Vagina (tissue), 2 donors: ENCODE measurements around the gene JHY.

Experiments
- POLR2A ChIP-seq, 2 donors: fragments of 450-650 bp; IDR thresholded peaks; one replicate each; pipeline ENCODE4 v1.6.1; 2017; ENCODE audit warnings: antibody characterized with exemption in 2 of 2, mild to moderate bottlenecking in 2 of 2, moderate library complexity in 2 of 2
- POLR2AphosphoS5 ChIP-seq, 2 donors: sonication (generic); formaldehyde crosslinking; IDR thresholded peaks; one replicate each; pipeline ENCODE4 v1.9.0; 2017; ENCODE audit warnings: antibody characterized with exemption in 2 of 2, mild to moderate bottlenecking in 2 of 2, low read depth in 1 of 2; ENCODE audit not compliant: insufficient read depth in 1 of 2
- TF ChIP-seq, protein P1 (sequence below), 3 experiments: fragments of 450-650 bp in 2 of 3; fragments of 200-600 bp in 1 of 3; sonication (generic) in 1 of 3; IDR thresholded peaks; one replicate each; pipeline ENCODE4 v1.5.1; 2017 to 2019; ENCODE audit warnings: antibody characterized with exemption in 3 of 3, mild to moderate bottlenecking in 2 of 3, moderate library complexity in 2 of 3

GRCh38 chr11:122977470-122978298, 95.1 kb downstream of the JHY start:
- no peak for TF ChIP-seq POLR2A (IDR thresholded peaks at IDR 0.05)
- TF ChIP-seq, protein P1, sequence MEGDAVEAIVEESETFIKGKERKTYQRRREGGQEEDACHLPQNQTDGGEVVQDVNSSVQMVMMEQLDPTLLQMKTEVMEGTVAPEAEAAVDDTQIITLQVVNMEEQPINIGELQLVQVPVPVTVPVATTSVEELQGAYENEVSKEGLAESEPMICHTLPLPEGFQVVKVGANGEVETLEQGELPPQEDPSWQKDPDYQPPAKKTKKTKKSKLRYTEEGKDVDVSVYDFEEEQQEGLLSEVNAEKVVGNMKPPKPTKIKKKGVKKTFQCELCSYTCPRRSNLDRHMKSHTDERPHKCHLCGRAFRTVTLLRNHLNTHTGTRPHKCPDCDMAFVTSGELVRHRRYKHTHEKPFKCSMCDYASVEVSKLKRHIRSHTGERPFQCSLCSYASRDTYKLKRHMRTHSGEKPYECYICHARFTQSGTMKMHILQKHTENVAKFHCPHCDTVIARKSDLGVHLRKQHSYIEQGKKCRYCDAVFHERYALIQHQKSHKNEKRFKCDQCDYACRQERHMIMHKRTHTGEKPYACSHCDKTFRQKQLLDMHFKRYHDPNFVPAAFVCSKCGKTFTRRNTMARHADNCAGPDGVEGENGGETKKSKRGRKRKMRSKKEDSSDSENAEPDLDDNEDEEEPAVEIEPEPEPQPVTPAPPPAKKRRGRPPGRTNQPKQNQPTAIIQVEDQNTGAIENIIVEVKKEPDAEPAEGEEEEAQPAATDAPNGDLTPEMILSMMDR (IDR thresholded peaks at IDR 0.05): no peak
- TF ChIP-seq POLR2AphosphoS5 (IDR thresholded peaks at IDR 0.05; ENCODE audit: insufficient read depth in 1 of 2, low read depth in 1 of 2): no peak
